GM12878 (cell line): ENCODE measurements around the gene GTPBP4. TPM values are rescaled to one million over a fixed set of nuclear protein-coding genes. Genes with fewer than 3 reads are reported as not detected.

ENCODE experiments used
- ATAC-seq: fragments of 200-7000 bp; cut with Tn5 transposase; 3 replicates; pipeline ENCODE4 v1.9.1; 2020; ENCODE audit warnings: mild to moderate bottlenecking, moderate library complexity
- BruUV-seq: library from RNA; stranded (reverse); fragments of 400-500 nt; replicated peaks from 2 replicates; lab custom pipeline; 2021; lab: Mats Ljungman, UMichigan
- CTCF ChIA-PET: fragments of 300-600 bp; sonication (Branson Sonifier 250); formaldehyde crosslinking; extraction: SDS; loops from one replicate; lab custom pipeline; 2021; ENCODE audit warnings: inconsistent platforms; lab: Yijun Ruan, JAX
- POLR2A ChIA-PET: fragments of 350-600 bp; formaldehyde crosslinking; extraction: SDS; loops from one replicate; lab custom pipeline; 2021; ENCODE audit warnings: inconsistent platforms; lab: Charles Lee
- RAD21 ChIA-PET: fragments of 300-600 bp; sonication (Branson Sonifier 250); formaldehyde crosslinking; loops from one replicate; lab custom pipeline; 2023; ENCODE audit warnings: antibody characterized with exemption; ENCODE audit not compliant: unreplicated experiment; lab: Charles Lee
- SMC1A ChIA-PET: fragments of 300-600 bp; sonication (Branson Sonifier 250); formaldehyde crosslinking; loops from one replicate; lab custom pipeline; 2023; ENCODE audit not compliant: unreplicated experiment, uncharacterized antibody; lab: Charles Lee
- DNase-seq: peaks from one replicate; pipeline ENCODE4 v3.0.0-alpha.2; 2011; ENCODE audit warnings: low read depth, low spot score
- FAIRE-seq: peaks from 3 replicates; lab custom pipeline; 2011; peaks lifted over from hg19 to GRCh38; lab: Jason Lieb, UNC
- H2AFZ ChIP-seq: 2 replicates; pipeline ENCODE4 v1.6.0; 2011; ENCODE audit warnings: low read depth, low read length, control low read depth; ENCODE audit not compliant: control insufficient read depth
- H3K27ac ChIP-seq: 2 replicates; pipeline ENCODE4 v1.5.1; 2011; ENCODE audit warnings: control low read depth; ENCODE audit not compliant: control insufficient read depth, insufficient read depth
- H3K27me3 ChIP-seq, 2 experiments: replicated peaks in 1 of 2; 2 replicates each; pipeline versions ENCODE4 v1.6.0 to v1.6.1; 2011; ENCODE audit warnings: low read length in 1 of 2; ENCODE audit not compliant: control insufficient read depth in 2 of 2, insufficient read depth in 2 of 2
- H3K36me3 ChIP-seq, 2 experiments: 2 replicates each; pipeline ENCODE4 v1.5.1; 2011; ENCODE audit warnings: low read length in 1 of 2; ENCODE audit not compliant: control insufficient read depth in 2 of 2, insufficient read depth in 2 of 2
- H3K4me1 ChIP-seq: 2 replicates; pipeline ENCODE4 v1.6.1; 2011; ENCODE audit warnings: mild to moderate bottlenecking, low read length, moderate library complexity, mixed read lengths; ENCODE audit not compliant: control insufficient read depth, insufficient read depth
- H3K4me2 ChIP-seq: 2 replicates; pipeline ENCODE4 v1.6.0; 2011; ENCODE audit warnings: control low read depth; ENCODE audit not compliant: control insufficient read depth, insufficient read depth
- H3K4me3 ChIP-seq: fragments of 200-600 bp; sonication (generic); 2 replicates; pipeline ENCODE4 v1.5.1; 2016
- H3K79me2 ChIP-seq: 2 replicates; pipeline ENCODE4 v1.6.0; 2011; ENCODE audit warnings: low read length; ENCODE audit not compliant: control insufficient read depth, insufficient read depth
- H3K9ac ChIP-seq: 2 replicates; pipeline ENCODE4 v1.8.0; 2011; ENCODE audit warnings: low read length, control low read depth, mixed read lengths; ENCODE audit not compliant: control insufficient read depth, insufficient read depth
- H3K9me3 ChIP-seq: replicated peaks from 3 replicates; pipeline ENCODE4 v1.5.1; 2011; ENCODE audit warnings: mild to moderate bottlenecking, low read length; ENCODE audit not compliant: control insufficient read depth, insufficient read depth
- H4K20me1 ChIP-seq: 2 replicates; pipeline ENCODE4 v1.6.0; 2011; ENCODE audit not compliant: control insufficient read depth, insufficient read depth
- CHD2 ChIP-seq: IDR thresholded peaks from 2 replicates; pipeline ENCODE4 v1.6.1; 2011; ENCODE audit warnings: low read depth, low read length, improper control_type of control experiment, borderline replicate concordance
- SMARCA5 ChIP-seq: fragments of 450-650 bp; IDR thresholded peaks from 2 replicates; pipeline ENCODE4 v1.6.1; 2017; ENCODE audit warnings: mild to moderate bottlenecking
- SPI1 ChIP-seq: IDR thresholded peaks from 2 replicates; pipeline ENCODE4 v1.6.1; 2011; ENCODE audit warnings: low read depth, mild to moderate bottlenecking, low read length, moderate library complexity, borderline replicate concordance; ENCODE audit not compliant: insufficient read depth
- WGBS: methylation state at CpG from one replicate; pipeline ENCODE4 v1.1.6; 2016; ENCODE audit warnings: low lambda C conversion rate; ENCODE audit not compliant: insufficient replicate concordance, insufficient coverage; ENCODE audit errors: missing lambda C conversion rate; 5-methylcytosine and 5-hydroxymethylcytosine counted together
- in situ Hi-C: fragments of 300-500 bp; cut with MboI; formaldehyde crosslinking; loops from 9 replicates; pipeline ENCODE4 v1.14.3; 2018; ENCODE audit warnings: mixed read lengths
- intact Hi-C: fragments of 100-400 bp; cut with micrococcal nuclease; formaldehyde crosslinking; loops from one replicate; pipeline ENCODE4 v1.14.2; 2022; ENCODE audit not compliant: unreplicated experiment
- polyA plus RNA-seq, 11 experiments: library from polyadenylated mRNA; depleted of rRNA in 4 of 11; unstranded in 6 of 11; stranded (reverse) in 5 of 11; fragments of >200 nt; fragmentation: Nextera tagmentation in 4 of 11; fragmentation: Illumina TruSeq in 1 of 11; extraction: Ambion mirVana in 4 of 11; extraction: Trizol in 1 of 11; gene quantifications; 1 replicate in 1 of 11; 2 replicates in 10 of 11; pipeline versions ENCODE4 v1.2.1 to v1.2.3, GENCODE V29; 2011 to 2016; ENCODE audit warnings: inconsistent platforms in 2 of 11, missing spikeins in 2 of 11, low read depth in 1 of 11
- total RNA-seq, 4 experiments: library from RNA; depleted of rRNA in 3 of 4; stranded (reverse); fragments of >200 nt in 3 of 4; fragmentation: Illumina TruSeq in 1 of 4; extraction: Trizol in 1 of 4; gene quantifications; 2 replicates each; pipeline versions ENCODE4 v1.2.1 to v1.2.3, GENCODE V29; 2013 to 2021
- TF ChIP-seq, protein P1 (sequence below): IDR thresholded peaks from 2 replicates; pipeline ENCODE4 v1.6.1; 2012; ENCODE audit warnings: low read depth, low read length, improper control_type of control experiment
- TF ChIP-seq, protein P2 (sequence below): fragments of 450-650 bp; IDR thresholded peaks from 2 replicates; pipeline ENCODE4 v1.6.1; 2017; ENCODE audit warnings: mild to moderate bottlenecking, moderate library complexity
- TF ChIP-seq, protein P3 (sequence below): fragments of 450-650 bp; IDR thresholded peaks from 2 replicates; pipeline ENCODE4 v1.6.1; 2016; ENCODE audit warnings: mild to moderate bottlenecking, moderate library complexity, borderline replicate concordance

Gene GTPBP4
- total and polyA plus RNA-seq, 10 of the 15 experiments (the other 5 are each of a cell fraction or from before 2014, with no cell fraction given) = 58.5 to 118 (median 71.4) TPM

DNA sequence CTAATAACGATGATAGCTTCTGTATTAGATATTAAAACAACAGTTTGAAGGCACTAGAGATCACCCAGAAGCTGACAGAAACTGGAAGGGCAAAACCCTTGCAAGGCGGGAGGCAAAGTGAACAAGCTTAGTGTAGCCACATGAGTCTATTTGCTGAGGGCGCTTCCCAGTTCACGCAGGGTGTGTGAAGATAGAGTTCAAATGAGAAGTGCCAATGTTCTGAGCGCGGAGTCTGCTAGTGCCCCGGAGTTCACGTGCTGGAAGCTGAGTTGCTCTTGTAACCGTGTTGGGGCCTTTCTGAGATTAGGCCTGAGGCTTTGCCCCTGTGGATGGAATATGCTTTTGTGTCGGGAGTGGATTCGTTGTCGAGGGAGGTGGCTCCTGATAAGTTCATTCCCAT lies 16.6 kb upstream of the GTPBP4 start:
- ChIA-PET SMC1A (interaction anchor here (1.2 kb wide), 1 partner anchor 35 kb away, joined by 3 read pairs; no protein-coding TSS in a partner anchor), RAD21 (interaction anchor here (1.4 kb wide), 1 partner anchor 19 kb away, joined by 3 read pairs; no protein-coding TSS in a partner anchor), POLR2A (interaction anchor here (0.6 kb wide), 1 partner anchor 20 kb away, joined by 4 read pairs; no protein-coding TSS in a partner anchor), CTCF (no interaction called here)
- 72% methylated on average over 12 of the region's 12 CpGs for WGBS
- H3K4me3 ChIP-seq = no peak overlapping the region
- FAIRE-seq (no peak), DNase-seq (no peak), ATAC-seq (no peak)
- no peaks in the 10 kb centered on the region for H3K36me3 ChIP-seq
- H3K9me3 ChIP-seq = peaks cover 2% of the 10 kb centered on the region; the same call in 2 of the 3 replicates
- in situ Hi-C loops (no loop called here), intact Hi-C loops (loop anchor here (1.0 kb wide), 1 partner anchor 27 kb away; no protein-coding TSS in a partner anchor)
- H3K4me2 ChIP-seq = no peak overlapping the region
- no peaks in the 10 kb centered on the region for H3K79me2 ChIP-seq
- peaks cover 19% of the 10 kb centered on the region for H3K4me1 ChIP-seq
- no peak overlapping the region for H3K9ac ChIP-seq
- no peaks in the 10 kb centered on the region for H3K27me3 ChIP-seq
- BruUV-seq = no TSS peak
- H4K20me1 ChIP-seq = no peaks in the 10 kb centered on the region
- no peak overlapping the region for H2AFZ ChIP-seq
- TF ChIP-seq, protein P1, sequence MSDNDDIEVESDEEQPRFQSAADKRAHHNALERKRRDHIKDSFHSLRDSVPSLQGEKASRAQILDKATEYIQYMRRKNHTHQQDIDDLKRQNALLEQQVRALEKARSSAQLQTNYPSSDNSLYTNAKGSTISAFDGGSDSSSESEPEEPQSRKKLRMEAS = no peak
- no peak for TF ChIP-seq CHD2
- H3K27ac ChIP-seq = no peak overlapping the region

DNA sequence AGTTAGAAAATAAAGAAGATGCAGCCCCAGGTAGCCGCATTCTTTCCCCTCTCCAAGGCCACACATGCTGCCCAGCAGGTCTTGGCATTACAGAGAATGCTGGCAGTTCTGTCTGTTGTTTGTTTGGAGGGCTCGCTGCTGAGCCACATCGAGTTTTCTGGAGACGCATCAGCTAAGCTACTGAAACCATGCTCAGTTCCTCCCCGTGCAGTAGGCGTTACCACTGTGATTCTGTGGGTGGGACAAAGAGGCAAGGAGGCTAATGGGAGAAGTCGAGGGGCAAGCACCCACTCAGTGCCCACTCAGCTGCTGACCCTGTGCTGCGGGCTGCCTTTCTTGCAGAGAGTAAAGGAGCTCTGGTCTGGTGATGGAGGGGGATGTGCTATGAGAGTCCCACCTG lies 15.5 kb upstream of the GTPBP4 start:
- Histone ChIP-seq H3K9me3 (peaks cover 2% of the 10 kb centered on the region; the same call in 2 of the 3 replicates), H3K36me3 (no peaks in the 10 kb centered on the region), H3K4me2 (peak overlapping the region; percentile 23; the same call in 1 of the 2 replicates), H3K27me3 (no peaks in the 10 kb centered on the region), H3K79me2 (no peaks in the 10 kb centered on the region), H3K4me3 (no peak overlapping the region; the same call in 1 of the 2 replicates), H3K27ac (no peak overlapping the region), H3K9ac (no peak overlapping the region), H3K4me1 (peaks cover 19% of the 10 kb centered on the region), H4K20me1 (no peaks in the 10 kb centered on the region), H2AFZ (no peak overlapping the region)
- FAIRE-seq (no peak), ATAC-seq (peak; percentile 66), DNase-seq (no peak)
- POLR2A ChIA-PET = interaction anchor here (0.6 to 3.6 kb wide), 5 partner anchors 9 to 122 kb away, joined by 3 to 23 read pairs (median 6); partner anchors contain the start of gene GTPBP4
- SMC1A ChIA-PET = interaction anchor here (1.2 to 2.5 kb wide), 3 partner anchors 14 to 43 kb away, joined by 4 to 25 read pairs (median 9); partner anchors contain the start of gene GTPBP4
- BruUV-seq = no TSS peak
- RAD21 ChIA-PET = interaction anchor here (1.4 to 2.2 kb wide), 2 partner anchors 17 to 20 kb away, joined by 3 to 8 read pairs; no protein-coding TSS in a partner anchor
- CTCF ChIA-PET = no interaction called here
- WGBS = 18% methylated on average over 8 of the region's 8 CpGs
- in situ Hi-C loops = no loop called here
- intact Hi-C loops = loop anchor here (1.0 kb wide), 1 partner anchor 28 kb away; no protein-coding TSS in a partner anchor
- no peak for TF ChIP-seq SMARCA5
- TF ChIP-seq SPI1 = peak; percentile 73; the same call in 1 of the 2 replicates
- TF ChIP-seq, protein P2, sequence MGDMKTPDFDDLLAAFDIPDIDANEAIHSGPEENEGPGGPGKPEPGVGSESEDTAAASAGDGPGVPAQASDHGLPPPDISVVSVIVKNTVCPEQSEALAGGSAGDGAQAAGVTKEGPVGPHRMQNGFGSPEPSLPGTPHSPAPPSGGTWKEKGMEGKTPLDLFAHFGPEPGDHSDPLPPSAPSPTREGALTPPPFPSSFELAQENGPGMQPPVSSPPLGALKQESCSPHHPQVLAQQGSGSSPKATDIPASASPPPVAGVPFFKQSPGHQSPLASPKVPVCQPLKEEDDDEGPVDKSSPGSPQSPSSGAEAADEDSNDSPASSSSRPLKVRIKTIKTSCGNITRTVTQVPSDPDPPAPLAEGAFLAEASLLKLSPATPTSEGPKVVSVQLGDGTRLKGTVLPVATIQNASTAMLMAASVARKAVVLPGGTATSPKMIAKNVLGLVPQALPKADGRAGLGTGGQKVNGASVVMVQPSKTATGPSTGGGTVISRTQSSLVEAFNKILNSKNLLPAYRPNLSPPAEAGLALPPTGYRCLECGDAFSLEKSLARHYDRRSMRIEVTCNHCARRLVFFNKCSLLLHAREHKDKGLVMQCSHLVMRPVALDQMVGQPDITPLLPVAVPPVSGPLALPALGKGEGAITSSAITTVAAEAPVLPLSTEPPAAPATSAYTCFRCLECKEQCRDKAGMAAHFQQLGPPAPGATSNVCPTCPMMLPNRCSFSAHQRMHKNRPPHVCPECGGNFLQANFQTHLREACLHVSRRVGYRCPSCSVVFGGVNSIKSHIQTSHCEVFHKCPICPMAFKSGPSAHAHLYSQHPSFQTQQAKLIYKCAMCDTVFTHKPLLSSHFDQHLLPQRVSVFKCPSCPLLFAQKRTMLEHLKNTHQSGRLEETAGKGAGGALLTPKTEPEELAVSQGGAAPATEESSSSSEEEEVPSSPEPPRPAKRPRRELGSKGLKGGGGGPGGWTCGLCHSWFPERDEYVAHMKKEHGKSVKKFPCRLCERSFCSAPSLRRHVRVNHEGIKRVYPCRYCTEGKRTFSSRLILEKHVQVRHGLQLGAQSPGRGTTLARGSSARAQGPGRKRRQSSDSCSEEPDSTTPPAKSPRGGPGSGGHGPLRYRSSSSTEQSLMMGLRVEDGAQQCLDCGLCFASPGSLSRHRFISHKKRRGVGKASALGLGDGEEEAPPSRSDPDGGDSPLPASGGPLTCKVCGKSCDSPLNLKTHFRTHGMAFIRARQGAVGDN = 0 out of 2 replicates have a peak, but pooled peaks have one; percentile 32
- TF ChIP-seq, protein P3, sequence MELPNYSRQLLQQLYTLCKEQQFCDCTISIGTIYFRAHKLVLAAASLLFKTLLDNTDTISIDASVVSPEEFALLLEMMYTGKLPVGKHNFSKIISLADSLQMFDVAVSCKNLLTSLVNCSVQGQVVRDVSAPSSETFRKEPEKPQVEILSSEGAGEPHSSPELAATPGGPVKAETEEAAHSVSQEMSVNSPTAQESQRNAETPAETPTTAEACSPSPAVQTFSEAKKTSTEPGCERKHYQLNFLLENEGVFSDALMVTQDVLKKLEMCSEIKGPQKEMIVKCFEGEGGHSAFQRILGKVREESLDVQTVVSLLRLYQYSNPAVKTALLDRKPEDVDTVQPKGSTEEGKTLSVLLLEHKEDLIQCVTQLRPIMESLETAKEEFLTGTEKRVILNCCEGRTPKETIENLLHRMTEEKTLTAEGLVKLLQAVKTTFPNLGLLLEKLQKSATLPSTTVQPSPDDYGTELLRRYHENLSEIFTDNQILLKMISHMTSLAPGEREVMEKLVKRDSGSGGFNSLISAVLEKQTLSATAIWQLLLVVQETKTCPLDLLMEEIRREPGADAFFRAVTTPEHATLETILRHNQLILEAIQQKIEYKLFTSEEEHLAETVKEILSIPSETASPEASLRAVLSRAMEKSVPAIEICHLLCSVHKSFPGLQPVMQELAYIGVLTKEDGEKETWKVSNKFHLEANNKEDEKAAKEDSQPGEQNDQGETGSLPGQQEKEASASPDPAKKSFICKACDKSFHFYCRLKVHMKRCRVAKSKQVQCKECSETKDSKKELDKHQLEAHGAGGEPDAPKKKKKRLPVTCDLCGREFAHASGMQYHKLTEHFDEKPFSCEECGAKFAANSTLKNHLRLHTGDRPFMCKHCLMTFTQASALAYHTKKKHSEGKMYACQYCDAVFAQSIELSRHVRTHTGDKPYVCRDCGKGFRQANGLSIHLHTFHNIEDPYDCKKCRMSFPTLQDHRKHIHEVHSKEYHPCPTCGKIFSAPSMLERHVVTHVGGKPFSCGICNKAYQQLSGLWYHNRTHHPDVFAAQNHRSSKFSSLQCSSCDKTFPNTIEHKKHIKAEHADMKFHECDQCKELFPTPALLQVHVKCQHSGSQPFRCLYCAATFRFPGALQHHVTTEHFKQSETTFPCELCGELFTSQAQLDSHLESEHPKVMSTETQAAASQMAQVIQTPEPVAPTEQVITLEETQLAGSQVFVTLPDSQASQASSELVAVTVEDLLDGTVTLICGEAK = no peak
